DMS53 (cell line): ENCODE data around the gene TENM3.

Source experiments
- DNase-seq: peaks from one replicate; lab custom pipeline; 2025; lab: John Stamatoyannopoulos, UW

Gene TENM3

DNA sequence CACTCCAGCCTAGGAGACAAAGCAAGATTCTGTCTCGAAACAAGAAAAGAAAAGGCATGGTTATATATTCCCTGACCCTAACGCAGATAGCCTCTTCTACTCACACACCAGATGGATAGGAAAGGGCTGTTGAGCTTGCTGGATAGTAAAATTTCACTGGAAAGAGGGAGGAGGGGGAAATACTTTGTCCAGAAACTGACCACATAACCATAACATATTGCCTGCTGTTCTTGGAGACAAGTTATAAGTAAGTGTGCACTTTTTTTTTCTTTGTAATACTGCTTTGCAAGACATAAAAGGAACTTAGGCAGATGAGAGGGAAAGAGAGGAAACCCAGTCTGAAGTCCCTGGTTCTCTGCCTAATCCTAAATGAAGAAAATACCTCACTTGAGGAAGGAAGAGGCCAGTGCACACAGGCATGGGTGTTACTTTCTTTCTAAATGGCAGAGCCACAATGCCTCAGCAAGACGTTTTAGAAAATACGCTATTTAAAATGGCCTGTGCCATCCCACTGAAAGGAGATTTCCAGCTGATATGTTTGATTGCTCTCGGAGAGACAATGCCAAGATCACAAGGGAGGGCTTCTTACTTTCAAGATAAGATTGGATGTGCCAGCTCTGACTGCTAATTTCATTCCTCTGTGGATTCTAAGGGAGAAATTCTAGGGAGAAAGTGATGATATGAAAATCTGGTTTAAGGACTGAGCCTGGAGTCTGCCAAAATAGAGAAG is 533.3 kb downstream of the TENM3 start:
- DNase-seq: no peak

DNA sequence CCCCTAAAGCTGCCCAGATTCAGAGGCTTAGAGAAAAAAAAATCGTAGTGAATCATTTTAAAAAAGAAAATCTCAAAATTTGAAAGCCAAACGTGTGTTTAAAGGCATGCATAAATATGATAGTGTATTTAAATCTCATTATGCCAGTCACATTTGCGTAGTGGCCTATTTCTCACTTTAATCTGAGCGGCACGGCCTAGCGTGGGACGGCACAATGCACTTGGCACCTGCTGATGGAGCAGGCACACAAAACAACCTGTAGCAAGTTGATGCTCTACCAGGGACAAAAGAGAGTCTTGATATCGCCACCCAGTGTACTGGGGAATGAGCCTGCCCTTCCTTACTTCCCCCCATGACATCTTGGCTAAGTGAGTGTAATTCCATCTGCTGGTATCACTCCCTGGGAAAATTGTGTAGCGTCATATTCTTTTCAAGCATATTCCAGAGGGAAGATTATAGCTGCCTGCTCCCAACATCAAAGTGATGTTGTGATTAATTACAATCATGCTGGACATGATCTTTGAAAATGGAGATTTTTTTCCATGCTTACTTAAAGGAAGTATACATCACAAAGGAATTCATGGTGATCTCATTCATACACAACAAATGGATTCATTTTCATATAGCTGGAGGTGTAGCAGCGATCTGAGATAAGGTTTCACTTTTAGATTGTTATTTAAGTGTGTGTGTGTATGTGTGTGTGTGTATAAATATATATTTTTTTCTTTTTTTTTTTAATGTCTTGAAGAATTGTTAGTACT is 535.2 kb downstream of the TENM3 start:
- no peak for DNase-seq

DNA sequence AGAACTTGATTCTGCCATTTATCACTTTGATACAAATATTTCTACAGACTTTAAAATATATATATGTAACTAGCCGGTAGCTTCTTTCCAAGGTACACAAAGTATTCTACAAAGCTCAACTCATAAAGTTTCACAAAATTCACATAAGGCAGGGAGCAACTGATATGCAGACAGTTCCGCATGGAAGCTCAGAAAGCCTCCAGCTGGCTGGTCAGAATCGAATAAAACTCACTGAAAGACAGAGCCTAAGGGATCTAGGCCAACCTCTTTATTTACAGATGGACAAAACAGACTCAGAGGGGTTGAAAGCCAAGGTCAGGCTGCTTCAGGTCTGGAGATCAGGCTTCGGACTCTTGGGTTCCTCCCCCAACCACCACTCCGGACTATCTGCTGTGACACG is 543.8 kb downstream of the TENM3 start:
- no peak for DNase-seq

DNA sequence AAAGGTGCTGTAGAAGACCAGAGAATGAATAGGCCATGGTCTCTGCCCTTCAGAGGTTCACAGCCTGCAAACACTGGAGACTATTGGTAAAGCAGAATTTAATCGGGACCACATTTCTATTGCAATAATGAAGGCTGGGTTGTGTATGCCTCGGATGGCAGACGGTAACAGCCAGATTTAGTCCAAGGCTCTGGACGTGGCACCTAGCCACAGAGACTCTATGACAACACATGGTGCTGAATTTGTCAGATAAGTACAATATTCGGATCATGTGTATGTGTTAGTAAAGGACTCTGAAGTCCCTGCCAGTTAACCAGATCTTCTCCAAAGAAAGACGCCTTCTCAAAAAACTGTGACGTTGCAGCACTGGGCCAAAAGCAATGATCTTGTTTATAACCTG is 545.0 kb downstream of the TENM3 start:
- no peak for DNase-seq

DNA sequence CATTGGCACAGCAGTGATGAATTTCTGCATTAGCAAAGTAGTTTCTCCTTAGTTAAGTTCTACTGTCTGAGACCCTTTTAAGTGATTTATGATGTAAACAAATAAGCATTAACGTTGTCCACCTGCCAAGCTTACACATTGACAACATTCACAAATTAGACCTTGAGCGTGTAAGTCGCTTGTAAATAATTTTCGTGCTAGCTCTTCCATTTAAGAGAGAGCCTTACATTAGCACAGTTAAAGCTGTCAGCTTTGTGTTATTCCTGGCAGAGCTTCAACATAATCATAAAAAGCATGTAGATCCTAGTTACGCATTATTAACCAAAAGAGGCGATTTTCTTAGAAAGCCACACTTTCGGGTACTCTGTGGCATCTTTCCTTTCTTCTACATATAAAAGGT is 546.3 kb downstream of the TENM3 start:
- no peak for DNase-seq

DNA sequence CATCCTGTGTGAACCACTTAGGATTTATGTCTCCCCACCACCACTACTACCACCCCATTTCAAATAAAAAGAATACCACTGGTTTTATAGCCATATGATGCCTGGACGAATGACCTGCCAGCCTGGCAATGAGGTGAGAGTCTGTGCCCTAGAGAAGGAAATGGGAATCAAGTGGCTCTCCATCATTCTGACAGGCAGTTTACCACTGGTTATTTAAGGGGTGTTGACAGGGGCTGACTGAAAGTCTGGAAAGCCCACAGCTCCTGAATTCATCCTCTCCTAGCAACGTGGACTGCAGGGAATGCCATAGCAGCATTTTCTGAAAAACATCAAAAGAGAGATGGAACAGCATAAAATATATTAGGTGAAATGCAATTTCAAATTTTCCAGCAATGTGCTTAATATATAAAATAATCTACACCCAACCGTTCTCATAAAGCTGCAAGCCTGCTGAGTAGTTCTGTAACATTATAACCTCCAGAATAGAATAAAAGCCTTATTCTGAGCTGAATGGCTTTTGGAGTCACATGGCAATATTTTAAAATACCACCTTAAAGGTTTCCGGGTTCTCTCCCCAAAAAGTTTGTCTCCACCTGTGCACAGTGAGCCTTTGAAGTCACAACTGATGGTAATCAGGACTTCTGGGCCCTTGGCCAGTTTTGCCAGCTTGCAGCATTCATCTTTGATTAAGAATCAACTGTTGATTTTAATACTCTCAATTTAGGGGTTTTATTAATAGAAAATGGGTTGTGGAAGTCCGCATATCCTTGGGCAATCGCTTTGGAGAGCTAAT is 552.4 kb downstream of the TENM3 start:
- DNase-seq: no peak

DNA sequence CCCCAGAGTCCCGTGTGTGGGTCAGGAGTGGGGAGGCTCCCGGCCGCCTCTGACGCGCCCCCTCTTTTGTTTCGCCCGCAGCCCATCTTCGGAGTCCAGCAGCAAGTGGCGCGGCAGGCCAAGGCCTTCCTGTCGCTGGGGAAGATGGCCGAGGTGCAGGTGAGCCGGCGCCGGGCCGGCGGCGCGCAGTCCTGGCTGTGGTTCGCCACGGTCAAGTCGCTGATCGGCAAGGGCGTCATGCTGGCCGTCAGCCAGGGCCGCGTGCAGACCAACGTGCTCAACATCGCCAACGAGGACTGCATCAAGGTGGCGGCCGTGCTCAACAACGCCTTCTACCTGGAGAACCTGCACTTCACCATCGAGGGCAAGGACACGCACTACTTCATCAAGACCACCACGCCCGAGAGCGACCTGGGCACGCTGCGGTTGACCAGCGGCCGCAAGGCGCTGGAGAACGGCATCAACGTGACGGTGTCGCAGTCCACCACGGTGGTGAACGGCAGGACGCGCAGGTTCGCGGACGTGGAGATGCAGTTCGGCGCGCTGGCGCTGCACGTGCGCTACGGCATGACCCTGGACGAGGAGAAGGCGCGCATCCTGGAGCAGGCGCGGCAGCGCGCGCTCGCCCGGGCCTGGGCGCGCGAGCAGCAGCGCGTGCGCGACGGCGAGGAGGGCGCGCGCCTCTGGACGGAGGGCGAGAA is 556.5 kb downstream of the TENM3 start:
- DNase-seq: no peak

DNA sequence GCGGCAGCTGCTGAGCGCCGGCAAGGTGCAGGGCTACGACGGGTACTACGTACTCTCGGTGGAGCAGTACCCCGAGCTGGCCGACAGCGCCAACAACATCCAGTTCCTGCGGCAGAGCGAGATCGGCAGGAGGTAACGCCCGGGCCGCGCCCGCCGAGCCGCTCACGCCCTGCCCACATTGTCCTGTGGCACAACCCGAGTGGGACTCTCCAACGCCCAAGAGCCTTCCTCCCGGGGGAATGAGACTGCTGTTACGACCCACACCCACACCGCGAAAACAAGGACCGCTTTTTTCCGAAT is 557.0 kb downstream of the TENM3 start:
- no peak for DNase-seq

DNA sequence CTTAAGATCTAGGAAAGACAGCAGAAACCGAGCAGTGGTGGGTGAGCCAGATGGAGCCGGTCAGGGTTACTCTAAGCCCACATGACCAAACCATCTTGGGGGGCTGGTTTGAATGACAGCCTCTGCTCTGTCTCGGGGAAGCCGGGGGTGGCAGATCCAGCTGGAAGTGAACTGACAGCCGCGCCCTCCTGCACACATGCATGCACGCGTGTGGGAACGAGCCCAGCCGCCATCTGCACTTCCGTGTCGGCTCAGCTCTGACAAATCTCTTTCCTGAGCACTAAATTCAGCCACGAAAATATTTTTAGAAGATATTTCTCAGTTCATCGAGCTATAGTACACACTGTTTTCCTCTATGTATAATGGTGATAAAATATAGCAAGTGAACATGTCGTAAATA is 558.4 kb downstream of the TENM3 start:
- no peak for DNase-seq

DNA sequence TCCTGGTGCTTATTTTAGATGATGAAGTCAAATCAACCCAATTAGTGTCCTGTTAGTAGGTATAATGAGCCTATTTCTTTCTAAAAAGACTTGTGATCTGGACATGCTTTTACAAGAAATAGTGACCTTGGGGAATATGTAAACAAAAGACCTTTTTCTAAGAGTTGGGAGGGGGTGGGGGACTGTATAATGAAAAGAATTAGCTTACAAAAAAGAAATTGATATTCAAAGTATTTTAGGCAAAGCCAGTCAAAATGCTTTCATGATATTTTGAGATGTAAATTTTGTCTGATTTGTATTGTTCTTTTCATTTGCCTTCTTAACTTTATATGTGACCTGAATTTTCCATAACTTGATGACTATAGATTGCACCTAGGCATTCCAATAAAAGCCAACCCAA is 559.4 kb downstream of the TENM3 start:
- DNase-seq: no peak

DNA sequence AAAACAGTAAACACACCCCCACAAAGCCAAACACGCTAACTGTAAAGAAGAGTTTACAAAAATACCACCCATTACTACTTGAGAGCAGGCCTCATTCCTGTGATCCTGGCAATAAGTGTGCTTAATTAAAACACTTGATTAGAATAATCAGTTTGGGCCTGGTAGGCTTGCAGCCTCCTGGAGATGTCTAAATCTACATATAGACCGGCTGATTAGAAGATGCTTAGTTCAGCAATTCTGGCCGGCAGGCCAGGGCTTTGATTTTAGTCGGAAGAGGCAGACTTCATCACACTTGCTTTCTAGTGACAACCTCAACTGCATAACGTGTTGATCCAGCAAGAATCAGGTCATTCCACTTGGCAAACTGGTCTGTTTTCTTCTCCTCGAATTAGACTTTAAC is 560.0 kb downstream of the TENM3 start:
- DNase-seq: no peak

DNA sequence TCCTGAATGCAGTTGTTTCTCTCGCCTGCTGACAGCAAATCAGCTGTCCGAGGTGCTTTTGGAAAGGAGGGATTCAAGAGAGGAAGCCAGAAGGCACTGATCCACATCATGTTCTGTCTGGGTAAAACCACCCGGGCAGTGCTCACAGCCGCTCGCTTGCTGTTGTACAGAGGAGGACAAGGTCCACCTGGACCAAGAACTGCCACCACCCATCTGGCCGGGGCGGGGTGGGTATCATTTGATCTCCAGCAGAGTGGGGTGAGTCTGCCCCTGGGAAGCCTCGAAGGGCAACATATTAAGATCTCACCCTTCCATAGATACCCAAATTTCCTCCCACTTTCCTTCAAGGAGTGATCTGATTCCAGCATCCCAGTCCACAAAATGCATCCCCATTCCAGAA is 560.9 kb downstream of the TENM3 start:
- DNase-seq: no peak

DNA sequence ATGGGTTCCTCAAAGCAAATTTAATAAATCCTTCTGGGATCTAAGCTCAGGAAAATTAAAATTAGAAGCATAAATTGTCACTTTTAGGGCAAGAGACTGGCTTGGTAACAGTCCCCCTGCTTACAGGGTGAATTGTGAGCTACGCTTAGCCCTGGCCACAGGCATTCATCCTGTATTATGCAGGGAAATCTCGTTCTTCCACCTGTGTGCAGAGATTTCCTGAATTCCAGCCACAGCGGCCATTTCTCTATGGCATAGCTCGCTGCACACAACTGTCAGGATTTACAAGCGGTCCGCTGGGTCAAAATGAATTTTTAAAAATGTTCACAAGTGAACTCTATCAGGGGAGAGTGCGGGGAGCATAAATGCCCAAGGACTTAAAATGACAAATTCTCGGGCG is 562.1 kb downstream of the TENM3 start:
- peak; percentile 17 for DNase-seq

DNA sequence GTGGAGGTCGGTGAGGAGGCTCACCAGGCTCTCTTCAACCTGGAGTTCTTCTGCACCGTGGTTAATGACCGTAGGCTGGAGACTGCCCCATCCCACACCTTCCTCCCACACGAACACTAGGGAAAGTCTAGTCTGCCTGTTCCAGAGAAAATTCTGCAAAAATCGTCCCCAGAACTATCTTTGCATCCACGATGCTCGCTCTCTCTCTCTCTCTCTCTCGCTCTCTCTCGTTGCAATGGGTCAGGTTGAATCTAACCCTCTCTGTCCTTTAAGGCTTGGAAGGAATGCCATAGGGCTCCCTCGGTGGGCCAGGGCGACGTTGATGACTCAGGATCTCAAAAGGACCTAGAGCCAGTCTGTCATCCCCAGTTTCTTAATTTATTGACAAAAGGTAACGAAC is 562.5 kb downstream of the TENM3 start:
- no peak for DNase-seq

DNA sequence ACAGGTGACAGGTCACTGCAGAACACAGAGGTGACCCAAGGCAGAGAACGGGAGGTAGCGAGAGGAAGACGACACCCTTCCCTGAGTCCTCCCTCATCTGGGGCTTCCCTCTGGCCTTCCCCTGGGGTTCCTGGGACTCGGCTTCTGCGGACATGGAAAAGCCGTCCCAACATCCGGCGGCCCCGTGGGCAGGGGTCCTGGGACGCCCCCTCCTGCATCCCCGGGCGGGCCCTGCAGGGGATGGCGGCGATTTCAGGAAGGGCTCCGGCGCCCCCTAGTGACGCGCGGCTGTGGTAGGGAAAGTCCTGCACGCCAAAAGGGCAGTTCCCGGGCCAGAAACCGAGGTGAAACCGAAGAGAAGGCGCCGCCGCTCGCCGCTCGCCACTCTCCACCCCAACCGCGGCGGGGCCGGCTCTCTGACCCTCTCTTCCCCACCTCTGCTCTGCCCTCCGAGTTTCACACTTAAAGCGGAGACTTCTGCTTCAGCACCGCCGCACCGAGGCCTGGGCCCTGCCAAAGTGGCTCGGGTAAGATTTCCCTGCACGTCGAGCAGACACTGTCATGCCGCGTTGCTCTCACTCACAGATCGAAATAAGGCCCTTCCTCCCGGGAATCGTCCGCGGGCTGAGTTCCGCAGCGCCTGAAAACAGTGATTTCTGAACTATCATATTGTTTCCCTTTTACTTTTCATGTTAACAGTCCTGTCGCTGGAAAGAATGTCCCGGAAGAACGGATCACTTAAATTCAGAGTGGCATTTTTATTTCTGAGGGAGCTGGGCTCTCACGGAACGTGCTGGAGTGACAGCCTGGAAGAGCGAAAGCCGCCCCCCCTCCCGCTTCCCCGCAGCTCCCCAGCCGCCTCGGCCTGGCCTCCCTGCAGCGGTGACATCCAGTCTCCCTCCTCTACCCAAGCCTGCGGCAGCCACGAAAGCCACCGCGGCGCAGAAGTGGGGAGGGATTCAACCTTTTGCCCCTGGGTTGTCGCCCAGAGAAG is 563.4 kb downstream of the TENM3 start:
- peak; percentile 80 for DNase-seq

DNA sequence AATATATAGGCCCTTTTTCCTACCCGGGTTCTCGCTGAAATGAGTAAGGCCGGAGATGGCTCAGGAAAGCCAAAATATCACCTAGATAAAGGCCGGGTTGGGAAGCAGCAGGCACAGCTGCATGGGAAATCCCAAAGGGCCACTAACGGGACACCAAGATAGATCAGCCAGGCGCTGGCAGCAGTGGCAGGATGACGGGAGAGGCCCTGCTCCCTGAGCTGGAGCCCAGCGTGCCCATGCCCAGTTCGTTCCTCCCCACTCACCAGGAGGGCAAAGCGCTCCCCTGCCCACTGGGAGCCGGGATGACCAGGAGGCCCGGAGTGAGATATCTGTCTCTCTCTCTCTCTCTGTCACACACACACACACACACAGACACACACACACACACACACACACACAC is 564.1 kb downstream of the TENM3 start:
- peak; percentile 39 for DNase-seq

DNA sequence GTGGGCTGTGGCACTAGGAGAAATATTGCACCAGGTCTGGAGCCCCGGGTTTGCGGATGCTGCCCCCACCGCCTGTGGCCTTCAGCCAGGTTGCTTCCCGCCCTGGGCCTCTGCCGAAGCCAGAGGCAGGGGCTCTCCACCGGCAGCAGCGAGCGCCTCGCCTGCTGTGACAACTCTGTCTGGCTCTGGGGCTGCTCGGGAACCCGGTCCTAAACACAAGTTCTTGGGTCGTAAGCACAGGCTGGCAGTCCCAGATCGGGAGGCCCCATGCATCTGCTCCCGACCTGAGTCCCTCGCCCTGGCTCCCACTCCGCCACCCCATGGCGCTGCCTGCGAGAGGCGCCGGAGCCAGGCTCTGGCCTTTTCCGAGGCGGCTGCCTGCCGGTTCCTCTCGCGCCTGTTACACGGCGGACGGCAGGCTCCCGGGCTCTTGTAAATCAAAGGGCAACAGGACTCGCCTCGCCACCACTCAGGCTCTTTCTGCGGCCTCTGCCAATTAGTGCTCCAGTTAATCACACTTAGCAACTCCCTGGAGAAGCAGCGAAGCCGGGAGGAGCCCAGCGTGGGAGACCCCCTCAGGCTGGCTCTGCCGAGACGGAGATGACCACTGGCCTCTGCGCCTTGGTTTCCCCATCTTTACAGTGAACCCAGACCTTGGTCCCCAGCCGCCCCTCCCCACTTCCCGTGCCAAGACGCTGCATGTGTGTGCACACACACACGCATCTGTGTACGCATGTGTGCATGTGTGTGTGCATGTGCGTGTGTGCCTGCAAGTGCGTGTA is 564.8 kb downstream of the TENM3 start:
- DNase-seq: no peak

DNA sequence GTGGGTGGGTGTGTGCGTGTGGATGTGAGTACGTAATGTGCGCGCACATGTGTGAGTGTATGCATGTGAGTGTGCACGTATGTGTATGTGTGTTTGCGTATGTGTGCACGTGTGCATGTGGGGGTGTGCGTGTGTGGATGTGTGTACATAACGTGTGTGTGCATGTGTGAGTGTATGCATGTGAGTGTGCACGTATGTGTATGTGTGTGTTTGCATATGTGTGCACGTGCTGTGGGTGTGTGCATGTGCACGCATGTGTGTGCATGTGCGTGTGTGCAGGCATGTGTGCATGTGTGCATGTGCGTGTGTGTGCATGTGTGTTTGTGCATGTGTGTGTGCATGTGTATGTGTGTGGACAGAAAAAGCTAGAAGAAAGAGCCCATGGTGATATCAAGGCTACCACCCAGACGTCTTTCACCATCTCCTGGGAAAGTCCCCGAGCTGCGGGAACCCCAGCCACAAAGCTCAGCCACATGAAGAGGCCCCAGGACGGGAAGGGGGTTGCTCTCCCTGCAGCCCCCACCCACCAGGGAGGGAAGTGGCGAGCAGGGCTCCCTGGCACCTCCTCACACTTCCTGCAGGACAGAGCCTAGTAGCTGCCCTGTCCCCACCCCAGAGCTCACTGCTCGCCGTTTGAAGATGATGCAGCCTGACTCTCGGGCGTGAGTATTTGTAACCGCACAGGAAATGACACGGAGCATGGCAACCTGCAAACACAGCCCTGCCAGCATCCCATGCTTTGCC is 565.6 kb downstream of the TENM3 start:
- peak; percentile 6 for DNase-seq

DNA sequence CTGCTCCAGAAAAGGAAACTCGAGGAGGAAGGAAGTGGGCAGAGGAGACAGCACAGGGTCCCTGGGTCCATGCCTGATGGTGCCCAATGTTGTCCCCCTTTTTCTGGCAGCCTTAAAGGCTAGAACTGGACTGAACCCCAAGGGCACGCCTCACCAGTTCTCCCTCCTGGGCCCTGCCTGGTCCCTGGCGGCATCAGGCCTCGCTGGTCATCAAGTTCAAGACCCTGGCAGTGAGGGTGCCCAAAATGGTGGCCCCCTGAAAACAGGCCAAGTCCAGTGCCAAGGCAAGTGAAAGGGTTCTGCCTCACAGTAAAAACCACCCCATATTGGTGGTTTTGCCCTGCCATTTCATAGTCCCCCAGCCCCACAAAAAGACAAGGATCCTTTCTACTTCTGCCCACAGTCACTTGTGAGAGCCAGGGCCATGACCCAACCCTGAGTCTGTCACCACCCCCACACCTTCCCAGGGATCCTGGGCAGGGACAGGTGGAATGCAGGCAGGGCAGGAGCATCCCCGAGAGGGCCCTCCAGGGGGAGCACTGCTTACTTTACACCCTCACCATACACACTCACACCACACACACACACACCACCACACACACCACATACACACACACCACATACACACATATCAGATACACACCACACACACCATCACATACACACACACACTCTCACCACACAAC is 566.4 kb downstream of the TENM3 start:
- peak; percentile 56 for DNase-seq
